Measurements from ENCODE around the gene ESYT3. TPM values are rescaled to one million over a fixed set of nuclear protein-coding genes. Genes with fewer than 3 reads are reported as not detected.
A peak's percentile ranks its signal among the peaks of the same experiment; 100 is the strongest.
"Not testable (repeated sequence)": the region's sequence is repeated elsewhere in the genome, so short reads cannot be mapped to it uniquely, and the experiment has no call there.

ESYT3 gene
- total RNA-seq, 1 experiment from 2014 or later, result 5.6 TPM

DNA sequence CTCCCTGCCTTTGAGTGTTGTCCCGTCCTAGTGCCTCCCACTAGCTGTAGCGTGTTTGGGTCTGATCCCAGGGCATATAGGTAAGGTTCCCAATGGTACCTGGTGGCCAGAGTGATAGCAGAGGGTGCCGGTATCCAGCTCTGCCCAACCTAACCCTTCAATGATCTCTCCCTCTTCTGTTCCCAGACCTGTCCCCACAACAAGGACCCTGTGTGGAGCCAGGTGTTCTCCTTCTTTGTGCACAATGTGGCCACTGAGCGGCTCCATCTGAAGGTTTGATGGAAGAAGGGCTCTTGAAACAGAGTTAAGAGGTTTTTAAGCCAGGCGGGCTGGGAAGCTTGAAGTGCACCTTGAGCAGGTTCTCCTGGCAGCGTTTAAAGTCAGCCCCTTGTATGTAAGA lies 35.5 kb downstream of the ESYT3 start:
- DNase-seq, result no peak
- Histone ChIP-seq H3K27me3 (ENCODE audit: control insufficient read depth, insufficient read depth, low read length) (no peaks in the 10 kb centered on the region), H3K36me3 (replicated peaks; ENCODE audit: control insufficient read depth, insufficient read depth, low read length) (peaks cover 2% of the 10 kb centered on the region), H3K4me3 (ENCODE audit: insufficient read depth, low read depth, low read length) (no peak overlapping the region)

DNA sequence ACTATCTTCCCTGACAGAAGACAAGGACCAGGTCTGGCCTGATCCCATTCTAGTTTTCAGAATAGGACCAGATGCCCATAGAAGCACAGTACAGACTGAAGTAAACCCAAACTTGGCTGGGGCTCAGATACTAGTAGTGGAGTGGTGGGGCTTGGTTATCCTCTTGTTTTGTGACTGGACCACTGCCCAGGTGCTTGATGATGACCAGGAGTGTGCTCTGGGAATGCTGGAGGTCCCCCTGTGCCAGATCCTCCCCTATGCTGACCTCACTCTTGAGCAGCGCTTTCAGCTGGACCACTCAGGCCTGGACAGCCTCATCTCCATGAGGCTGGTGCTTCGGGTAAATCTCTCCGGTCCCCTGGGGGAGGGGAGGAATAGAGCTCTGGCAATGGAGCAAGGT lies 36.3 kb downstream of the ESYT3 start:
- no peak for DNase-seq

DNA sequence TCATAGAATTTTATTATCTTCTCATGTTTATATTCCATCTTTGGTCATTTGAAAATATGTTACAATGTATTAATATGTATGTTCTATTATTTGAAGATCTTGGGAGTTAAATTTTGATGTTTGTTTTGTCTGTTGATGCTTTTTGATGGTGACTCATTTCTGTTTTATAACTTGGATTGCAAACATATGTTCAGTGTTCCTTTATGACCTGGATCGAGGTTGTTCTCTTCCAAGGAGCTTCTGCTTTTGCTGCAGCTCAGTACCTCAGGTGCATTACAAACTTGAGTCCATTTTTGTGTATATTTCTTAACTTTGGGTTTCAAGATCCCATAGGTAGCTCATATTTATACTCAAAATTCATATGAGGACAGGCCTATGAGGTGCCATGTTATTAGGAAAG lies 37.1 kb downstream of the ESYT3 start:
- DNase-seq, result no peak
- H3K36me3 ChIP-seq (replicated peaks; ENCODE audit: control insufficient read depth, insufficient read depth, low read length), result peaks cover 2% of the 10 kb centered on the region
- no peak overlapping the region for H3K4me3 ChIP-seq (ENCODE audit: insufficient read depth, low read depth, low read length)
- no peaks in the 10 kb centered on the region for H3K27me3 ChIP-seq (ENCODE audit: control insufficient read depth, insufficient read depth, low read length)

More for the DNA sequence above, 36.3 kb downstream of the ESYT3 start:
- Histone ChIP-seq H3K4me3 (ENCODE audit: insufficient read depth, low read depth, low read length) (no peak overlapping the region), H3K27me3 (ENCODE audit: control insufficient read depth, insufficient read depth, low read length) (no peaks in the 10 kb centered on the region), H3K36me3 (replicated peaks; ENCODE audit: control insufficient read depth, insufficient read depth, low read length) (peaks cover 2% of the 10 kb centered on the region)

DNA sequence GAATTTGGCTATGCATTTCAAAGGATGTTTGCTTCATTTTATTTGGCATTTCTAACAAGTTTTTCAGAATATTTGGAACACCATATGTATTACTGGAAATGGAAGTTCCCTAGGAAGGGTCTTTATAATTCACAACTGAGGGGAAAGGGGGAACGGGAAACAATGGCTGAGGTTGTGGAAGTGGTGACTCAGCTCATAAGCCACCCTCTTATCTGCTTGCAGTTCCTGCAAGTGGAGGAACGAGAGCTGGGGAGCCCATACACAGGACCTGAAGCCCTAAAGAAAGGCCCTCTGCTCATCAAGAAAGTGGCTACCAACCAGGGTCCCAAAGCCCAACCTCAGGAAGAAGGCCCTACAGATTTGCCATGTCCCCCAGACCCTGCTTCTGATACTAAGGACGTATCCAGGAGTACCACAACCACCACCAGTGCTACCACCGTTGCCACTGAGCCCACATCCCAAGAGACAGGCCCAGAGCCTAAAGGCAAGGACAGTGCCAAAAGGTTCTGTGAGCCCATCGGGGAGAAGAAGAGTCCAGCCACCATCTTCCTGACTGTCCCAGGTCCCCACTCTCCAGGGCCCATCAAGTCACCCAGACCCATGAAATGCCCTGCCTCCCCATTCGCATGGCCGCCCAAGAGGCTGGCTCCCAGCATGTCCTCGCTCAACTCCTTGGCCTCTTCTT lies 37.9 kb downstream of the ESYT3 start:
- DNase-seq, result no peak
- no peaks in the 10 kb centered on the region for H3K27me3 ChIP-seq (ENCODE audit: control insufficient read depth, insufficient read depth, low read length)

DNA sequence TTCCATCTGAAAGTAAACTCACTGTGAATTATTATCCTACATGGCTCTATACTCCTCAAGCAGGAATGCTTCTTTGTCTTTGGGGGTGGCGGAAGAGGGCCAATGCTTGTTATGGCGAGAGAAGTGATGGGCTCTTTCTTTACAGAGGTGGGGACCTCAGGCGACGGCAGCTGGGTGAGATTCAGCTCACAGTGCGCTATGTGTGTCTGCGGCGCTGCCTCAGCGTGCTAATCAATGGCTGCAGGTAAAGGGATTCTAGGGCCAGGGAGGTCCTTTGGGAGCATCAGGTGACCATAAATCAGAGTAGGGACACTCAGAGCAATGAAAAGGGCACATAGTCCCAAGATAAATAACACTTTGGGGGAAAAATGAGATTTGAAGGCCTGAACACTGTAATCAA lies 39.0 kb downstream of the ESYT3 start:
- H3K27me3 ChIP-seq (ENCODE audit: control insufficient read depth, insufficient read depth, low read length), result no peaks in the 10 kb centered on the region
- DNase-seq, result no peak
- peaks cover 2% of the 10 kb centered on the region for H3K36me3 ChIP-seq (replicated peaks; ENCODE audit: control insufficient read depth, insufficient read depth, low read length)
- H3K4me3 ChIP-seq (ENCODE audit: insufficient read depth, low read depth, low read length), result no peak overlapping the region

More for the DNA sequence above, 37.9 kb downstream of the ESYT3 start:
- peaks cover 2% of the 10 kb centered on the region for H3K36me3 ChIP-seq (replicated peaks; ENCODE audit: control insufficient read depth, insufficient read depth, low read length)
- H3K4me3 ChIP-seq (ENCODE audit: insufficient read depth, low read depth, low read length), result no peak overlapping the region

DNA sequence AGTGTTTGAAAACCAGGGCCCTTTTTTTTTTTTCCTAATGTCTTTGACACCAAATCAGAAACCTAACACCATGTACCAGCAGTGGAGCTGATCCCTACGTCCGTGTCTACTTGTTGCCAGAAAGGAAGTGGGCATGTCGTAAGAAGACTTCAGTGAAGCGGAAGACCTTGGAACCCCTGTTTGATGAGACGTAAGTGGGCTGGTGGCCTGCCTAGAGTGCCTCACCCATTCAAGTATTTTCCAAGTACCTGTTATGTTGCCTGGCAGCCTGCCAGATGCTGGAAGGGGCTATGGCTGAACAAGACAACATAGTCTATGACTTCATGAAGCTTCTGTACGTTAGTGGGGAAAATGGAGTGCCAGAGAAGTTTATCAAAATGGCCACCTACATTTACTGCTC lies 39.7 kb downstream of the ESYT3 start:
- Histone ChIP-seq H3K27me3 (ENCODE audit: control insufficient read depth, insufficient read depth, low read length) (no peaks in the 10 kb centered on the region), H3K36me3 (replicated peaks; ENCODE audit: control insufficient read depth, insufficient read depth, low read length) (peaks cover 2% of the 10 kb centered on the region), H3K4me3 (ENCODE audit: insufficient read depth, low read depth, low read length) (no peak overlapping the region)
- no peak for DNase-seq

DNA sequence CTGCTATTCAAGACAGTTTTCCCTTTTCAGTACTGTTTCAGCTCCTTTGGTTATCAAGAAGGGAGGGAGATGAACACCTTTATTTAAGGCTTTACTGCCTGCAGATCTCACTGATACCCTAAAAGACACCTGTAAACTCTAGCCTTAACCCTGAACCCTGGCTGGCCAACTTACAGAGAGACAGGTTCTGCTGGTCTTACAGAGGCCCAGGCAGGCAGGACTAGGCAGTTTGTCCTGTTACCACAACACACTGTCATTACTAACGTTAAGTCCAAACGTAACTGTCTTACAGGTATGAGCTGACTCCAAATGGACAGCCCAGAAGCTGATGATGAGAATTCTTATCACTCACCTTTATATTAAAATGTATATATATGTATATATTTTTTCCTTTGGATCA lies 42.1 kb downstream of the ESYT3 start:
- DNase-seq, result no peak
- Histone ChIP-seq H3K27me3 (ENCODE audit: control insufficient read depth, insufficient read depth, low read length) (no peaks in the 10 kb centered on the region), H3K36me3 (replicated peaks; ENCODE audit: control insufficient read depth, insufficient read depth, low read length) (peaks cover 2% of the 10 kb centered on the region), H3K4me3 (ENCODE audit: insufficient read depth, low read depth, low read length) (no peak overlapping the region)

DNA sequence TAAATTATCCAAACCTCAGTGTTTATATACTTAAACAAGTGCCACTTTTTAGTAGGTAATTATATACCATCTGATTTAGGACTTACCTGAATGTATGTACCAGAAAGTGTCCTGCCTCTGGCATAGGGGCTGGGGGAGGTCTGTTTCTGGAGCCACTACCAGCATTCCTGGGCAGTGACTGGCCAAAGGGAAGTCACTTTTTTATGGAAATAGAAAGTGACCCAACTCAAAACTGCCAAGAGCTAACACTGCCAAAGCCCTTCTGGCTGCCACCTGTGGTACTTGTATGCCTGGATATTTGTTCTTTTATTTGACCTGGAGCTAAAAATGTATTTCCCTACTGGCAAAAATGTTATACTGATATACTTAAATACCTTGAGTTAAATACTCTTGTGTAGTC lies 42.7 kb downstream of the ESYT3 start:
- no peak for DNase-seq
- Histone ChIP-seq H3K36me3 (replicated peaks; ENCODE audit: control insufficient read depth, insufficient read depth, low read length) (peaks cover 2% of the 10 kb centered on the region), H3K27me3 (ENCODE audit: control insufficient read depth, insufficient read depth, low read length) (no peaks in the 10 kb centered on the region), H3K4me3 (ENCODE audit: insufficient read depth, low read depth, low read length) (no peak overlapping the region)

DNA sequence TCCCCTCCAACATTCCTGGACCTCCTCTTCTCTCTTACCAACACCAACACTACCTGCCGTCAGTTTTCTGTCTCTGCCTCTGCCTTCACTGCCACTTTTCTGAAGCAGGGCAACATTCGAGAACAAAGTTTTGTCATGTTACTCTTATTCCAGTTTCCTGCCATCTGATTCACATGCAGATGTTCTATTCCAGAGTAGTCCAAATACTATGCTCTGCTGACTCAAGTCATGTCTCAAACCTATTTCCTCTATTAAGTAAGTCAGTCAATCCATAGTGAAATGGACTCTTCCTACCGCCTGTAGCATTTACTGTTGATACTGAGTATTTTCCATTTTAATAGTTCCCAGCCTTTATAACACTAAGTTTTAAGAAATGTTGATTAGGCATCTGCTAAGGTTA lies 43.4 kb downstream of the ESYT3 start:
- no peaks in the 10 kb centered on the region for H3K36me3 ChIP-seq (replicated peaks; ENCODE audit: control insufficient read depth, insufficient read depth, low read length)
- no peak for DNase-seq
- no peak overlapping the region for H3K4me3 ChIP-seq (ENCODE audit: insufficient read depth, low read depth, low read length)
- H3K27me3 ChIP-seq (ENCODE audit: control insufficient read depth, insufficient read depth, low read length), result no peaks in the 10 kb centered on the region

DNA sequence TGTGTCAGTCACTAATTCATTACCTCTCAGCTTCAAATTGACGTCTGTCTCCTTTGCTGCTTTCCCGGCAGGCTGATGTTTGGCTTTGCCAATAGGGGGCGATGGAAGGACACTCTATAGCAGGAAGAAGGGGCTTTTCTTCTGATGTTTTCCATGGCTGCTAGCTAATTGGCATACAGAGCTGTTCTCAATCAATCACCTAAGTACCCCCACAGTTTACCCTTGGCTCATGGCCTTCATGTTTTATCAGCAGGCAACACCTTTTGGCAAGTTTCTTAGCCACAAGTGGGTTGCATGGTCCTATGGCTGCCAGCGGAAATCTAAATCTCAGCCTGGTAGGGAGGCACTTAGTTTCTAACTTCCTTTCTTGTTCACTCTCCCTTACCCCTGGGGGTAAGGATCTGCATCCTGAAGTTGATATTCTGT lies 45.0 kb downstream of the ESYT3 start:
- Histone ChIP-seq H3K4me3 (ENCODE audit: insufficient read depth, low read depth, low read length) (no peak overlapping the region), H3K36me3 (replicated peaks; ENCODE audit: control insufficient read depth, insufficient read depth, low read length) (no peaks in the 10 kb centered on the region), H3K27me3 (ENCODE audit: control insufficient read depth, insufficient read depth, low read length) (no peaks in the 10 kb centered on the region)
- DNase-seq, result peak; percentile 76

DNA sequence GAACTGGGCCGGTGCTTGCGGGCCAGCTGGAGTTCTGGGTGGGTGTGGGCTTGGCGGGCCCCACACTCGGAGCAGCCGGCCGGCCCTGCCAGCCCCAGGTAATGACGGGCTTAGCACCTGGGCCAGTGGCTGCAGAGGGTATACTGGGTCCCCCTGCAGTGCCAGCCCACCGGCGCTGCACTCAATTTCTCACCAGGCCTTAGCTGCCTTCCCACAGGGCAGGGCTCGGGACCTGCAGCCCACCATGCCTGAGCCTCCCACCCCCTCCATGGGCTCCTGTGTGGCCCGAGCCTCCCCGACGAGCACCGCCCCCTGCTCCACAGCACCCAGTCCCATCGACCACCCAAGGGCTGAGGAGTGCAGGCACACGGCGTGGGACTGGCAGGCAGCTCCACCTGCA lies 50.3 kb downstream of the ESYT3 start:
- not testable (repeated sequence) for DNase-seq; H3K36me3 ChIP-seq (replicated peaks; ENCODE audit: control insufficient read depth, insufficient read depth, low read length); H3K4me3 ChIP-seq (ENCODE audit: insufficient read depth, low read depth, low read length); H3K27me3 ChIP-seq (ENCODE audit: control insufficient read depth, insufficient read depth, low read length)

DNA sequence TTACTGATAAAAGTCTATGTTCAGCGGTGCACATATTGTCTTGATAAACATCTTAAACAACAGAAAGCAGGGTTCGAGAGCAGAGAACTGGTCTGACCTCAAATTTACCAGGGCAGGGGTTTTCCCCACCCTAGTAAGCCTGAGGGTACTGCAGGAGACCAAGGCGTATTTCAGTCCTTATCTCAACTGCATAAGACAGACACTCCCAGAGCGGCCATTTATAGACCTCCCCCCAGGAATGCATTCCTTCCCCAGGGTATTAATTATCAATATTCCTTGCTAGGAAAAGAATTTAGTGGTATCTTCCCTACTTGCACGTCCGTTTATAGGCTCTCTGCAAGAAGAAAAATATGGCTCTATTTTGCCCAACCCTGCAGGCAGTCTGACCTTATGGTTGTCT lies 52.2 kb downstream of the ESYT3 start:
- H3K4me3 ChIP-seq (ENCODE audit: insufficient read depth, low read depth, low read length); H3K27me3 ChIP-seq (ENCODE audit: control insufficient read depth, insufficient read depth, low read length); H3K36me3 ChIP-seq (replicated peaks; ENCODE audit: control insufficient read depth, insufficient read depth, low read length); DNase-seq: not testable (repeated sequence)

DNA sequence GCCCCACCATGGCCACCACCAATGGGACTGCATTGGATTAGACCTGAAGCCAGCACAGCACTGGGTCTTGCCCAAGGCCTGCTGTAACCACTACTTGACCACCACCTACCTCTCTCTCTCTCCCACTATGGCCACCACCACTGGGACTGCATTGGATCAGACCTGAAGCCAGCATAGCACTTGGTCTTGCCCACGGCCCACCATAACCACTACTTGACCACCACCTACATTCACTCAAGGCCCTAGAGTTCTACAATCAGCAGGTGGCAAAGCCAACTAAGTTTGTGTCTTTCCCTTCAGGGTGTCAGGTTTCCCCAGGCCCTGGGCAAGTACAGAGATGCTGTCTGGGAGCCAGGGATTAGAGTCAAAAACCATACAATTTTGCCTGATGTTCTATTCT lies 57.6 kb downstream of the ESYT3 start:
- Histone ChIP-seq H3K36me3 (replicated peaks; ENCODE audit: control insufficient read depth, insufficient read depth, low read length) (no peaks in the 10 kb centered on the region; the same call in 1 of the 2 replicates), H3K4me3 (ENCODE audit: insufficient read depth, low read depth, low read length) (no peak overlapping the region), H3K27me3 (ENCODE audit: control insufficient read depth, insufficient read depth, low read length) (no peaks in the 10 kb centered on the region)
- no peak for DNase-seq

DNA sequence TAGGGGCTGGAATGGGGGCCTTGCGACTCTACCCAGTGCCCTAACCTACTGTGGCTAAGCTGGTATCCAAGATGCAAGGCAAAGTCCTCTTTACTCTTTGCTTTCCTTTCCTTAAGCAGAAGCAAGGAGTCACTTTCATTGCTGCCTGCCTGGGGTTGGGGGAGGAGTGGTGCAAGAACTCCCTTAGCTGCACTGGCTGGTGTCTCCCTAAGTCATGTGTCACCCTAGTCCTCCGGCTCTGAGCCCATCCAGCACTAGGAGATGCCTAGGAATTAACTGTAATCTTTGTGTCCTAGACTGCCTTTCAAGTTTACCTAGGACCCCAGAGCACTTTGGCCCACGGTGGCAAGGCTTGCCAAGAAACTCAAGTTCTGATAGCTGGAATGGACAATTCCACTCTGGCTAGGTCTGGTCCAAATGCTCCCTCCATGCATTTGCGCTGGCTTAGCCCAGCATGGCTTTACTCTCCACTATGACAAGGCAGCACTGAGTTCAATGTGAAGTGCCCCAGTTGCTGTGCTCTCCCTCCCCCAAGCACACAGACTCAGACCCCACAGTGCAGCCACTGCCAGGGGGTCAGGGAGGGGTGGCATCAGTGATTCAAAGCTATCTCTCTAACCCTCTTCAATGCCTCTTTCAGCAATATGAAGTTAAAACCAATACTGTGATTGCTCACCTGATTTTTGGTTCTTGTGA lies 58.7 kb downstream of the ESYT3 start:
- Histone ChIP-seq H3K27me3 (ENCODE audit: control insufficient read depth, insufficient read depth, low read length) (no peaks in the 10 kb centered on the region), H3K4me3 (ENCODE audit: insufficient read depth, low read depth, low read length) (no peak overlapping the region), H3K36me3 (replicated peaks; ENCODE audit: control insufficient read depth, insufficient read depth, low read length) (no peaks in the 10 kb centered on the region; the same call in 1 of the 2 replicates)
- no peak for DNase-seq

DNA sequence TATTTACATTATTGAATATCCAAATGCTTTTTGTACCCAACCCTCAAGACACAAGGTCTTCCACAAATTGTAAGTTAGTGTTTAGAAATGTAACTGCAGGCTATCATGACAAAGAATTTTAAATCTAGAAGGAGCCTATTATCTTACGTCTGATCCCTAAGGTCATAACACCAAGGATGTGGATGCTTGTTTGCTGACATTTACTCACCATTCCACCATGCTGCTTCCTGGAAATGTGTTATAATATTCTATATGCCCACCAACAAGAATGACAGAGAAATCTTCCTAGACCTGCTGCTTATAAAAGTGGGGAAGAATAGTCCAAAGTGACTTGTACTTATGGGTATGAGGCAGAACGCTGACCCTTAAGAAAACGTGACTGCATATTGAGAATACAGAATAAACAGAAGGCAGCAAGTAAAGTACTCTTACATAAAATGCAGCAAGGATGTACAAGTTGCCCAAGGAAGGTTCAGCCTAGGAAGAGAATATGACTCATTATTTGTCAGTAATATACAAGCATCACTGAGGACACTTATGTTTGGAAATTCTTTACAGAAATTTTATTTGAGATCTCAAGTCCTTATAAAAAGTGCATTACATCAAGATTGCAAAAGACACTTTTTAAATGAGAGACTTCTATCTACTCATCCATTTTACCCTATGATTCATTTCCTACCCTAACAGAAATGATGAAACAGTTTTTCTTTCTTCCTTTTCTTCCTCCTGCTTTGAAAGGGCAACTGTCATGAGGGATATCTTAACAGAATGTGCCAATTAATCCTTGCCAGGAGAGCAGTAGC lies 59.6 kb downstream of the ESYT3 start:
- Histone ChIP-seq H3K27me3 (ENCODE audit: control insufficient read depth, insufficient read depth, low read length) (no peaks in the 10 kb centered on the region), H3K4me3 (ENCODE audit: insufficient read depth, low read depth, low read length) (no peak overlapping the region), H3K36me3 (replicated peaks; ENCODE audit: control insufficient read depth, insufficient read depth, low read length) (no peaks in the 10 kb centered on the region; the same call in 1 of the 2 replicates)
- DNase-seq, result no peak

Measured in H7 (cell line).